Neural progenitor cell (in vitro differentiated cells): ENCODE data around the gene RAD51B. TPM values are rescaled to one million over a fixed set of nuclear protein-coding genes. Genes with fewer than 3 reads are reported as not detected.

Experiments used
- DNase-seq: peaks from one replicate; pipeline ENCODE4 v3.0.0-alpha.2; 2016; ENCODE audit warnings: low spot score
- H2AFZ ChIP-seq: fragments of 200-600 bp; sonication (generic); replicated peaks from 2 replicates; pipeline ENCODE4 v1.6.1; 2016; ENCODE audit warnings: antibody characterized with exemption
- H3F3A ChIP-seq: fragments of 200-600 bp; sonication (generic); 2 replicates; pipeline ENCODE4 v1.6.1; 2016; ENCODE audit warnings: antibody characterized with exemption, low read depth
- H3K27ac ChIP-seq: fragments of 200-600 bp; sonication (generic); 2 replicates; pipeline ENCODE4 v1.5.1; 2016; ENCODE audit warnings: mild to moderate bottlenecking
- H3K27me3 ChIP-seq: fragments of 200-600 bp; sonication (generic); 2 replicates; pipeline ENCODE4 v1.6.1; 2016; ENCODE audit warnings: mild to moderate bottlenecking, moderate library complexity
- H3K36me3 ChIP-seq: fragments of 200-600 bp; sonication (generic); 2 replicates; pipeline ENCODE4 v1.5.1; 2016
- H3K4me1 ChIP-seq: fragments of 200-600 bp; sonication (generic); 2 replicates; pipeline ENCODE4 v1.6.1; 2016; ENCODE audit warnings: mixed run types
- H3K4me2 ChIP-seq: fragments of 200-600 bp; sonication (generic); 2 replicates; pipeline ENCODE4 v1.6.1; 2016
- H3K4me3 ChIP-seq: fragments of 200-600 bp; sonication (generic); 2 replicates; pipeline ENCODE4 v1.5.1; 2016
- H3K79me2 ChIP-seq: fragments of 200-600 bp; sonication (generic); 2 replicates; pipeline ENCODE4 v1.6.1; 2016; ENCODE audit warnings: low read depth
- H3K9ac ChIP-seq: fragments of 200-600 bp; sonication (generic); 2 replicates; pipeline ENCODE4 v1.6.1; 2016
- H3K9me3 ChIP-seq: fragments of 200-600 bp; sonication (generic); 2 replicates; pipeline ENCODE4 v1.5.1; 2016; ENCODE audit warnings: low read depth
- H4K20me1 ChIP-seq: fragments of 200-600 bp; sonication (generic); 2 replicates; pipeline ENCODE4 v1.6.1; 2016; ENCODE audit warnings: low read depth
- H3K27ac Mint-ChIP-seq: 3 replicates; pipeline ENCODE4 v1.8.0; 2021; ENCODE audit warnings: mixed read lengths
- H3K27me3 Mint-ChIP-seq: 2 replicates; pipeline ENCODE4 v1.8.0; 2022; ENCODE audit warnings: low read depth, mild to moderate bottlenecking, inconsistent platforms, moderate library complexity, mixed read lengths; ENCODE audit not compliant: insufficient read depth
- H3K36me3 Mint-ChIP-seq: 3 replicates; pipeline ENCODE4 v1.8.0; 2021; ENCODE audit warnings: mixed read lengths
- H3K4me1 Mint-ChIP-seq: 3 replicates; pipeline ENCODE4 v1.8.0; 2021; ENCODE audit warnings: mixed read lengths
- H3K4me3 Mint-ChIP-seq: 3 replicates; pipeline ENCODE4 v1.8.0; 2021; ENCODE audit warnings: mild to moderate bottlenecking, moderate library complexity, mixed read lengths
- H3K9me3 Mint-ChIP-seq: 3 replicates; pipeline ENCODE4 v1.8.0; 2020; ENCODE audit warnings: mixed read lengths
- EZH2 ChIP-seq: fragments of 200-600 bp; sonication (generic); IDR thresholded peaks from 2 replicates; pipeline ENCODE4 v1.6.1; 2017; ENCODE audit warnings: antibody characterized with exemption, mild to moderate bottlenecking, moderate library complexity
- EZH2phosphoT487 ChIP-seq: fragments of 200-600 bp; sonication (generic); IDR thresholded peaks from 2 replicates; pipeline ENCODE4 v1.6.1; 2017; ENCODE audit warnings: antibody characterized with exemption
- total RNA-seq: library from RNA; depleted of rRNA; stranded (reverse); fragments of >200 nt; gene quantifications from 2 replicates; pipeline ENCODE4 v1.2.3, GENCODE V29; 2015; ENCODE audit warnings: low replicate concordance
- TF ChIP-seq, protein P1 (sequence below): fragments of 200-600 bp; sonication (generic); IDR thresholded peaks from 2 replicates; pipeline ENCODE4 v1.5.1; 2017; ENCODE audit warnings: antibody characterized with exemption, mild to moderate bottlenecking

RAD51B gene
- total RNA-seq, 1 donor from 2014 or later: 50.5 TPM

GRCh38 chr14:67990576-67990975 is 171.0 kb downstream of the RAD51B start:
- H3K4me3 Mint-ChIP-seq: no peak overlapping the region
- Histone ChIP-seq H4K20me1 (no peaks in the 10 kb centered on the region), H3K9me3 (no peaks in the 10 kb centered on the region), H3K4me3 (no peak overlapping the region), H3K4me1 (no peaks in the 10 kb centered on the region), H3K27ac (no peak overlapping the region), H3K9ac (no peak overlapping the region), H3K4me2 (no peak overlapping the region), H3K79me2 (no peaks in the 10 kb centered on the region), H3K36me3 (no peaks in the 10 kb centered on the region), H2AFZ (no peak overlapping the region), H3F3A (no peaks in the 10 kb centered on the region), H3K27me3 (no peaks in the 10 kb centered on the region)
- H3K9me3 Mint-ChIP-seq: no peaks in the 10 kb centered on the region
- peaks cover 2% of the 10 kb centered on the region for H3K27me3 Mint-ChIP-seq
- no peak overlapping the region for H3K27ac Mint-ChIP-seq
- TF ChIP-seq, protein P1, sequence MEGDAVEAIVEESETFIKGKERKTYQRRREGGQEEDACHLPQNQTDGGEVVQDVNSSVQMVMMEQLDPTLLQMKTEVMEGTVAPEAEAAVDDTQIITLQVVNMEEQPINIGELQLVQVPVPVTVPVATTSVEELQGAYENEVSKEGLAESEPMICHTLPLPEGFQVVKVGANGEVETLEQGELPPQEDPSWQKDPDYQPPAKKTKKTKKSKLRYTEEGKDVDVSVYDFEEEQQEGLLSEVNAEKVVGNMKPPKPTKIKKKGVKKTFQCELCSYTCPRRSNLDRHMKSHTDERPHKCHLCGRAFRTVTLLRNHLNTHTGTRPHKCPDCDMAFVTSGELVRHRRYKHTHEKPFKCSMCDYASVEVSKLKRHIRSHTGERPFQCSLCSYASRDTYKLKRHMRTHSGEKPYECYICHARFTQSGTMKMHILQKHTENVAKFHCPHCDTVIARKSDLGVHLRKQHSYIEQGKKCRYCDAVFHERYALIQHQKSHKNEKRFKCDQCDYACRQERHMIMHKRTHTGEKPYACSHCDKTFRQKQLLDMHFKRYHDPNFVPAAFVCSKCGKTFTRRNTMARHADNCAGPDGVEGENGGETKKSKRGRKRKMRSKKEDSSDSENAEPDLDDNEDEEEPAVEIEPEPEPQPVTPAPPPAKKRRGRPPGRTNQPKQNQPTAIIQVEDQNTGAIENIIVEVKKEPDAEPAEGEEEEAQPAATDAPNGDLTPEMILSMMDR: no peak
- no peak for TF ChIP-seq EZH2
- no peak for TF ChIP-seq EZH2phosphoT487
- no peaks in the 10 kb centered on the region for H3K4me1 Mint-ChIP-seq
- no peak for DNase-seq
- no peaks in the 10 kb centered on the region for H3K36me3 Mint-ChIP-seq

GRCh38 chr14:67994531-67994930 is 175.0 kb downstream of the RAD51B start:
- Histone ChIP-seq H3K27ac (no peak overlapping the region), H3K4me2 (no peak overlapping the region), H4K20me1 (no peaks in the 10 kb centered on the region), H3K79me2 (no peaks in the 10 kb centered on the region), H2AFZ (no peak overlapping the region), H3K36me3 (no peaks in the 10 kb centered on the region), H3K27me3 (no peaks in the 10 kb centered on the region), H3K4me3 (no peak overlapping the region), H3K9me3 (no peaks in the 10 kb centered on the region), H3K4me1 (no peaks in the 10 kb centered on the region), H3F3A (no peaks in the 10 kb centered on the region), H3K9ac (no peak overlapping the region)
- no peaks in the 10 kb centered on the region for H3K36me3 Mint-ChIP-seq
- H3K4me3 Mint-ChIP-seq: no peak overlapping the region
- TF ChIP-seq EZH2 (no peak), EZH2phosphoT487 (no peak)
- TF ChIP-seq, protein P1: no peak
- H3K27ac Mint-ChIP-seq: no peak overlapping the region
- DNase-seq: no peak
- H3K27me3 Mint-ChIP-seq: no peaks in the 10 kb centered on the region
- H3K4me1 Mint-ChIP-seq: peaks cover 3% of the 10 kb centered on the region
- no peaks in the 10 kb centered on the region for H3K9me3 Mint-ChIP-seq

DNA sequence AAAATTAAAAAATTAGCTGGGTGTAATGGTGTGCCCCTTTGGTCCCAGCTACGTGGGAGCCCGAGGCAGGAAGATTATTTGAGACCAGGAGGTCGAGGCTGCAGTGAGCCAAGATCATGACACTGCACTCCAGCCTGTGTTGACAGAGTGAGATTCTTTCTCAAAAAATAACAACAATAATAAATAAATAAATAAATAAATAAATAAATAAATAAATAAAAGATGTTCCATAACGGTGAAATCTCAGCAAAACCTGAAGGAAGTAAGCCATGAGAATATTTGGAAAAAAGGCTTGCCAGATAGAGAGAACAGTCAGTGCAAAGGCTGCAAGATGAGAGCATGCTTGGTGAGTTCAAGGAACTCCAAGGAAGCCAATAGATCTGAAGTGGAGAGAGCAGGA is 176.7 kb downstream of the RAD51B start:
- H2AFZ ChIP-seq: no peak overlapping the region
- Mint-ChIP-seq H3K27me3 (no peaks in the 10 kb centered on the region), H3K36me3 (no peaks in the 10 kb centered on the region), H3K4me3 (no peak overlapping the region), H3K9me3 (no peaks in the 10 kb centered on the region), H3K4me1 (peaks cover 3% of the 10 kb centered on the region), H3K27ac (no peak overlapping the region)
- H3K9me3 ChIP-seq: no peaks in the 10 kb centered on the region
- H3K4me2 ChIP-seq: no peak overlapping the region
- DNase-seq: no peak
- H3F3A ChIP-seq: no peaks in the 10 kb centered on the region
- H3K27me3 ChIP-seq: no peaks in the 10 kb centered on the region
- H3K36me3 ChIP-seq: no peaks in the 10 kb centered on the region
- no peaks in the 10 kb centered on the region for H3K79me2 ChIP-seq
- no peak overlapping the region for H3K4me3 ChIP-seq
- H3K4me1 ChIP-seq: no peaks in the 10 kb centered on the region
- H4K20me1 ChIP-seq: no peaks in the 10 kb centered on the region
- H3K27ac ChIP-seq: no peak overlapping the region
- no peak overlapping the region for H3K9ac ChIP-seq
- TF ChIP-seq, protein P1: no peak
- no peak for TF ChIP-seq EZH2phosphoT487
- no peak for TF ChIP-seq EZH2

- Histone ChIP-seq H3K9ac (no peak overlapping the region), H3K27ac (no peak overlapping the region), H2AFZ (no peak overlapping the region), H4K20me1 (no peaks in the 10 kb centered on the region), H3K4me1 (no peaks in the 10 kb centered on the region), H3K27me3 (no peaks in the 10 kb centered on the region), H3F3A (no peaks in the 10 kb centered on the region), H3K4me2 (no peak overlapping the region), H3K4me3 (no peak overlapping the region), H3K9me3 (no peaks in the 10 kb centered on the region), H3K79me2 (no peaks in the 10 kb centered on the region), H3K36me3 (no peaks in the 10 kb centered on the region)
- H3K9me3 Mint-ChIP-seq: peaks cover 14% of the 10 kb centered on the region
- no peak for DNase-seq
- TF ChIP-seq EZH2 (no peak), EZH2phosphoT487 (no peak)
- TF ChIP-seq, protein P1: no peak
- H3K4me1 Mint-ChIP-seq: peaks cover 3% of the 10 kb centered on the region
- no peak overlapping the region for H3K4me3 Mint-ChIP-seq
- peaks cover 3% of the 10 kb centered on the region for H3K36me3 Mint-ChIP-seq
- H3K27me3 Mint-ChIP-seq: no peaks in the 10 kb centered on the region
- H3K27ac Mint-ChIP-seq: no peak overlapping the region
Observed at GRCh38 chr14:67998834-67999233, 179.3 kb downstream of the RAD51B start.
